ENCODE results near the gene CDC7. TPM values are rescaled to one million over a fixed set of nuclear protein-coding genes. Genes with fewer than 3 reads are reported as not detected.

The CDC7 gene
- total and polyA plus RNA-seq, 9 of the 15 experiments (the other 6 are each of a cell fraction or from before 2014, with no cell fraction given) = 22.3 to 66.8 (median 44.2) TPM

- Histone ChIP-seq H3K9me3 (replicated peaks; ENCODE audit: control insufficient read depth, insufficient read depth, low read depth, low read length) (no peaks in the 10 kb centered on the region), H3K4me3 (no peak overlapping the region), H3K9ac (ENCODE audit: insufficient read depth in 1 of 2, low read depth in 2 of 2, low read length in 2 of 2) (no peak overlapping the region), H3K27me3 (ENCODE audit: control insufficient read depth in 2 of 2, insufficient read depth in 2 of 2, low read length in 2 of 2) (no peaks in the 10 kb centered on the region), H3K9me1 (ENCODE audit: control insufficient read depth, insufficient read depth, low read length) (no peaks in the 10 kb centered on the region), H3K79me2 (ENCODE audit: control insufficient read depth, insufficient read depth, low read length) (peaks cover 6% of the 10 kb centered on the region; the same call in 2 of the 3 replicates), H3K4me1 (replicated peaks in 1 of 2; ENCODE audit: control insufficient read depth in 2 of 2, insufficient read depth in 2 of 2, low read length in 2 of 2) (no peaks in the 10 kb centered on the region), H2AFZ (ENCODE audit: low read depth, low read length) (no peak overlapping the region), H4K20me1 (replicated peaks; ENCODE audit: control insufficient read depth, insufficient read depth, low read length) (no peaks in the 10 kb centered on the region), H3K27ac (ENCODE audit: extremely low read depth, low read depth, low read length) (no peak overlapping the region), H3K4me2 (ENCODE audit: insufficient read depth, low read length) (no peak overlapping the region), H3K36me3 (ENCODE audit: control insufficient read depth, insufficient read depth, low read length) (peaks cover 94% of the 10 kb centered on the region)
- intact Hi-C loops (cut with micrococcal nuclease) (no loop called here), in situ Hi-C loops (cut with MboI) (loop anchor here (5.0 kb wide), 2 partner anchors 414 to 779 kb away; no protein-coding TSS in a partner anchor)
- ChIA-PET CTCF (ENCODE audit: low intra/inter-chr PET ratio) (interaction anchor here (0.8 to 3.4 kb wide), 3 partner anchors 414 to 946 kb away, joined by 3 to 50 read pairs (median 3); no protein-coding TSS in a partner anchor), POLR2A (interaction anchor here (0.6 to 1.2 kb wide), 4 partner anchors 9 to 218 kb away, joined by 3 to 6 read pairs (median 4); no protein-coding TSS in a partner anchor)
- 92% methylated on average over 2 of the region's 2 CpGs for WGBS (ENCODE audit: insufficient coverage, low coverage, missing lambda C conversion rate)
- no peak for TF ChIP-seq MYNN (IDR thresholded peaks at IDR 0.05)
- TF ChIP-seq MYNN (CRISPR knock-in tag; IDR thresholded peaks at IDR 0.05) = no peak
- TF ChIP-seq YBX1 (IDR thresholded peaks at IDR 0.05) = no peak
- peak; percentile 23 to 29; a peak in 3 of 4 replicates for TF ChIP-seq RAD21 (CRISPR knock-in tag; conservative IDR thresholded peaks at IDR 0.05 in 1 of 2, IDR thresholded peaks at IDR 0.05 in 1 of 2)
- TF ChIP-seq CTCF (IDR thresholded peaks at IDR 0.05 in 2 of 3, conservative IDR thresholded peaks at IDR 0.05 in 1 of 3; ENCODE audit: insufficient read depth in 2 of 3, low read depth in 1 of 3, low read length in 3 of 3) = 0 out of 6 replicates have a peak, but pooled peaks of 1 of the 3 experiments have one; percentile 10
- no peak for ATAC-seq
- DNase-seq (ENCODE audit: extremely low read depth in 1 of 4, low spot score in 3 of 4) = no peak
- FAIRE-seq = no peak
- BruUV-seq (replicated peaks) = no TSS peak
Measured at GRCh38 chr1:91513160-91513559, 12.5 kb downstream of the CDC7 start.
